DMS153 treated with DMSO at 0.1 percent for 48 hours (cell line): Measurements from ENCODE around the gene FHIT.
A peak's percentile ranks its signal among the peaks of the same experiment; 100 is the strongest.

ENCODE experiments used
- DNase-seq: peaks from one replicate; lab custom pipeline; 2025; ENCODE audit not compliant: unreplicated experiment; lab: John Stamatoyannopoulos, UW

The FHIT gene

DNA sequence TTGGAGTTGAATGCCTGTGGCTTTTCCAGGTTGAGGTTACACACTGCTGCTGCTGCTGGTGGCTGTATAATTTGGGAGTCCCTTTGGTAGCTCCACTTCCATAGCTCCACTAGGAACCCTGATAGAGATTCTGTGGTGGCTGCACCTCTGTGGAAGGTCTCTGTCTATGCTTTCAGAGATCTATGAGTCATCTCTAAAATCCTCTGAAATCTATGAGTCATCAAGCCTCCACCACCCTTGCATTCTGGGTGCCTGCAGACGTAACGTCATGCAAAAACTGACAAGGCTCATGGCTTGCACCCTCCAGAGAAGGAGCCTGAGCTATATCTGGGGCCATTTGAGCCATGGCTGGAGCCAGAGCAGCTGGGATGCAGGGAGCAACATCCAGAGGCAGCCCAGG lies 1164.4 kb downstream of the FHIT start:
- no peak for DNase-seq

DNA sequence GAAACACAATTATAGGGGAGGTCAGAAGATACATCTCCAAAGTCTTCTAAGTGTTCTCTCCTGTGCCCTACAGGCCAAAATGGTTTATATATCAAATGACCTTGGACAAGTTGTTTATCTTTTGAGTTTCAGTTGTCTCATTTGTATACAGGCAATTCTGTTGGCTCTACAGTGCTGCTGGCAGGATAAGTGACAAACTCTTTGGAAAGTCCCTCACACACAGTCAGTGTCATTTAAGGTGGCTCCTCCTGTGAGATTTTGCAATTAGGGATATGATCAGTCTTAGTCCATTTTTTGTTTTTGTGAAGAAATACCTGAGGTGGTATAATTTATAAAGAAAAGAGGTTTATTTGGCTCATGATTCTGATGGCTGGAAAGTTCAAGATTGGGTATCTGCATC lies 1165.6 kb downstream of the FHIT start:
- no peak for DNase-seq

DNA sequence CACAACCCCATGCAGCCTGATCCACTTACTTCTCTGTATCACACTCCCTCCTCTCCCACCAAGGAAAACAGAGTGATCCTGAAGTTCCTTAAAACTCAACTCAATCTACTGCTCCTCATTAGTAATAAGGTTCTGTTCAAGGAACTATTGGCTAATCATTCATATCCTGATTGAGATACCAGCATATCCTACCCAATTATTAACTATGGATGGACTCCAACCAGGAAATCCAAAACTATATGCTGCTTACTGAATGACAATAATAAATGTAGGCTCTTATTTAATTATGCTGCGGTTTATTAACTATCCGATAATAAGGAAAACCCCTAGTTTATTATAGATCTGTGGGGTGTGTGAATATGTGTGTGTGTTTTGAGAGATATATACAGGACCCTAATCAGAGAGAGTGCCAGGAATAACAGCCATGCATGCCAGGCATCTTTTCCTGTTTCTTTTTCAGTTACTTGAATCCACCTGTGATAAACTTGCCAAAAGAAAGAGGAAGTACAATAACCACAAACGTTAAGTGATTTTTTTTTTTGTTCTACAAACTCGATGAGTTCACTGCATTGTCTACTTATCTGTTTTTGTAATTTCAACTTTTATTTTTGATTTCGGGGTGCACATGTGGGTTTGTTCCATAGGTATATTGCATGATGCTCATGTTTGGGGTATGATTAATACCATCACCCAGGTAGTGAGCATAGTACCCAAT lies 1169.7 kb downstream of the FHIT start:
- DNase-seq = no peak

DNA sequence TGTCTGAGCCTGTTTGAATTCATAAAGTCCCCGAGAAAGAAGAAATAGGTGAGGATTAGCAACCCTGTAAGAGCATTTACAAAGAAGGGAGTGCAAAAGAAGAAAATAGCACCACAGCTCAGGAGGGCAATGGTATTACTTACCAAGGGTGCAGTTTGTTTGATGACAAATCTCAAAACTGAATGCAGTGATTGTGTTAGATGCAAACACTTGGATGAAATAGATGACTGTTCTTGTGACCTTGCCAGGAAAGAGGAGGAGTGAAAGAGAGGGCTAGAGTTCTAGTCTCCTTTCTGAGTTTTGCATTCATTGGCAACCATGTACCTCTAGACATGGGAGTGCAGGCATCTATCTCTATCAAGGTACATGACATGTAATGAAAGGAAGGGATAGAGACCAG lies 1170.6 kb downstream of the FHIT start:
- DNase-seq = no peak

DNA sequence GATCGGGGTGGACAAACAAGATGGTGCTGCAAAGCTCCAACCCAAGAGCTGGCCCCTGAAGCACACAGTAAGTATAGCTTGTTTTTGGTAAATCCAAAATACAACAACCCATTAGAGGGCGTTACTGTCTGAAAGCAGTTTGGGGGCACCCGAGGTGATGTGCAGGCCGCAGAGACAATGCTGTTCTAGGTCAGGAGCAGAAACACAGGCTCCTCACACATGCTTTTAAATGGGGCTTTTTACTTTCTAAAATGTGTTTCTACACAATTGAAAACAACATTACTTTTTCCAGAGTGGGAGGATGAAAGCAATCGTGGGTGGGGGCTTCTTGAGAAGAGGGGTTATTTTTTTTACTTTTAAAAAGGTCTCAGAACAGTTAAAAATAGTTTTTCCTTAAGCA lies 1172.2 kb downstream of the FHIT start:
- no peak for DNase-seq

DNA sequence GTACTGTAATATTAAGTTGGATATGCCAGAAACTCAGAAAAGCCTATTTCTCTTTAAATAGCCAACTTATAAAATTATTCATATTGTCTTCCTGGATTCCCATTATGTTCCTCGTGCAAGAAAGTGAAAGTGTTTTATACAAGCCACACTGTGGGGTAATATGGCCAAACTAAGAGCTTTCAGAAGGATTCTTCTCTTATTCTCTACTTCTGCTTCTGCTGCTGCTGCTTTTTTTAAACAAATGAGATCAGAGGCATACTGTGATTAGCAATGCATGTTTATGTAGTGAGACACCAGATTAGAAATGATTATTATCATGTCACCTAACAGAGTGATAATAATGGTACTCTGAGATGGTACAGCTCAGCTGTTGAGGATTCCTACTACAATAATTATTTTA lies 1174.9 kb downstream of the FHIT start:
- DNase-seq = no peak

DNA sequence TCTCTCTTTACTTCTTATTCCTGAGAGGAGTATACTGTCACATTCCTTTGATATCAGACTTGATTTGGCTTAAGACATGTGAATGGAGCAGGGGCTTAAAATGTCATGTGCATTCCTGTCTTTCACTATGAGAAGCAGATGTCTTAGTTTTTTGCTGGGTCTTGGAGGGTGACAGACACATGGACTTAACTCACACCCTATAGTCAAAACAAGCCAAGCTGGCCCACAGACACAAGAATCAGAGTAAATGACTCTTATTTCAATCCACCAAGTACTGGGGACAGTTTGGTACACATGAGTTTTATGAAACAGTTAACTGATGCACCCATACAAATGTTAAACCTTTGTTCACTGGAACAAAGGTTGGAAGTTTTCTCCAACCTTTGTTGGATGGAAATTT lies 1177.3 kb downstream of the FHIT start:
- no peak for DNase-seq

DNA sequence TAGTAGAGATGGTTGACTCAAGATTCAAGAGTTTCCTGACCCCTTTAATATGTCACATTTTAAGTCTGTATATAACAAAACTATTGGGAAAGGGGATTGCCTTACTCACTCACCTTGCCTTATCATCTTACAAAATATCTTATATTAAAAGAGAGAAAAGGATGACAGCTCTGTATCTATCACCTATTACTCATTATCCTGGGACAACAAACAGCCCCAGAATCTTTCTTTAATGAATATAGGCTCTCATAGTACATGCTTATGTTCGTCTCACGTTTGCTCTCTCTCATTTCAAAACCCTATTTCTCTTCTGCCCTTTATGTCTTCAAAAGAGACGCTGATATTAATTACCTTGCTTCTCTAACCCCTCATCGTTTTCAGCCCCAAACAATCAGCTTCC lies 1178.0 kb downstream of the FHIT start:
- no peak for DNase-seq

DNA sequence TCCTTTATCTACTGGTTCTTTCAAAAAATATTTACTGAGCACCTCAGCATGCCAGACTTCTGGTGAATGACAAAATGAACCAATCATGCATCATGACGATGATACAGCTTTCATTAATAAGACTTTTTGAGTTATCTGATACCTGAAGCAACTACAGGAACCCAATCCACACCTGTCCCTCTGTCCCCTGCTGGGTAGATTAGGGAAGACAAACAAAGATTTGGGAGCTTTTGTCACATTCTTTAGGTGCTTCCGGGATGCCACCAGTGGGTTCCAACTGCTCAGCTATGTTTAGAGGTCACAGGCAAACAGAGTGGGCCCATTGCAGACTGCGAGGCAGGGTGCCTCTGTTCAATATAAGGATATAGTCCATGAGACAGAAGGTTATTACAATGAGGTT lies 1180.9 kb downstream of the FHIT start:
- no peak for DNase-seq

DNA sequence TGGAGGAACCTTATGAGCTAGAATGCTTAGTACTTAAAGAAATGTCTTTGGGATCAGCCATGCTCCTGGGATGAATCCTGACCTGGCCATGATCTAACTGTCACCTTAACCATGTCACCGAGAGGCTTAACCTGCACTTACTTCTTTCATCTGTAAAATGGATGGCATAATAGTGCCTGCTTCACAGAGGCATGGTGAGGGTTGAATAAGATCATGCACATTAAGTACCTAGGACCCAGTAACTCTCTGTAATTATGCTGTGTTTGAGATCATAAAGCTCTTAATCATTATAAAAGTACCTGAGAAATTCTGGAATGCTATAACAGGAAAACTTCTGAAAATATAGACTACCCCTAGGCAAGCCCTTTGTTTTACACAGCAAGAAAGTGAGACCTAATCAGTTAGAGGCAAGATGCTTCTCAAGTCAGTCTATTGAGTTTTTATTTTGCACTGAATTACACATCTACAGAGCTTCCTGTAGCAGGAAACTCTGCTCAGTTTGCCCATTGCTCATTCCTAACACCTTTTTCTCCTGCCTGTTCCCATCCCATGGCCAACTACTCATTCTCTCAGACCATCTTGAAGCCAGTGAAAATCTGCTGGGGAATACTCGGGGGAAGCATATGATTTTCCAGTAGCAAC lies 1185.9 kb downstream of the FHIT start:
- DNase-seq = no peak

DNA sequence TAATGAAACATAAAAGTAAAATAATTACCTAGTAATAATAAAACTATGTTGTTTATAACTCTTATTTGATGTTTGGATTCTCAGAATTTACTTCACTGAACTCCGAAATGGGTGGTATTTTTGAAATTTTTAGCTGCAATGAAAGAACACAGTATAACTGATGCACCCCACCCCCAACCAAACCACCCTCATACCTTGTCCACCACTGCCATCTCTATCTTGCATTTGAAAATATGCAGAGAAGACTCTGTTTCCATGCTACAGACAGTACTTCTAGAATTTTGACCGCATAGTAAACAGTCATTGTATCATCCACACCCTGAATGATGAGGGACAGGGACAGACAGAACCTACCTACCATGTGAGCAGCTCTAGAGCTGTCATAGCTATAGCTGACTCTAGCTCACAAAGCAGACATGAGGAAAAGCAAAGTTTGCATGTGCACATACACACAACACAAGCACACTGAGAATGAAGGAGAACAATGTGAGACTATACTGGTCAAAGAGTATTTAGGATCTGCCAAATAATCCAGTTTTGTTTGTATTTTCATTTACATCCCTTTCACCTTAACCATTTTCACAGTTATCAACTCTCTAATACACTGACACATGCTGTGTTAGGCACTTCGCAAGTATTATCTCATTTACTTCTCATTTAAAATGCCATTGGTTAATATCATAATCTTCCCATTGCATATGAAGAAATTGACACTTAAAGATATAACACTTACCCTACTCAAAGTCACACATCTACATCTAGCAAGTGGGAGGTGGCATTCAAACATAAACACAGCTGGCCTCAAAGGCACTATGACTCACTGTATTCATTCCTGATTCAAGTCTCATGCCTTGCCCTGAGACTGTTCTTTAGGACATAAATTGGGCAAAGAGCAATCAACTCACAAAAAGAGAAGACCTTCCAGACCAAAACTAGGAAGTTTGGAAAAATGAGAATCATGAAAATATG lies 1186.8 kb downstream of the FHIT start:
- DNase-seq = no peak

DNA sequence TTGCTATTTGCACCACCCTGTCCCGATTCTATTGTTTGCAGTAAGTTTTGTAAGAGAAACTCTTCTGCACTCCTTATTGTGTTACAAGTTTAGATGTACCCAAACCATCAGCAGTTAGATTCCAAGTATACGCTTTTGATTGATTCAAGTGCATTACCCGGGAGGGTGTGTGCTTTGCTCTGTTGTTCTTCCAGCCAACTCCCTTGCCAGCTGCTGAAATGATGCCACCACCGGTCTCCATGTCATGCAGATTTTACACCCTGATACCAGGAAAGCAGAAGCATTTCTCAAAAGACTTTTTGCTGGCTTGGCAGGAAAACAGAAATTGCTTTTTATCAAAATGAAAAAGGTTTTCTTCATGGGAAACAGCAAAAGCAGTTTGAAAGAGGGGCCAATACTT lies 1194.8 kb downstream of the FHIT start:
- DNase-seq = no peak

DNA sequence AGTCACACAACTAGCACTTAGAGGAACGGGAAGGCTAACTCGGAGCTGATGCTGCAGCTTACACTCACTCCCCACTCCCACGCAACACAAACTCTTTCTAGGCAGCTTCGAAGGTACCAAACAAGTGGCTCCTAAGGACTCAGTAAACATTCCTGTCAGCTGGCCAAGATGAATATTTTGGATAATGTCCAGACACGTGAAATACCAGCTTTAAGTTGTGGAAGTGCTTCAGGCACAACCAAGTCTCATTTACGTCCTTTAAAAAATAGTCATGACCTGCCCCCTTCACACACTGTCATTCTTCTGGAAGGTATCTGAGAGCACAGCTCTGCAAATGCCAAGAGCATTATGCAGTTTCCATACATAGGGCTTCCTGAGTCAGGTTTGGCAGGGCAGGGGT lies 1195.5 kb downstream of the FHIT start:
- no peak for DNase-seq

DNA sequence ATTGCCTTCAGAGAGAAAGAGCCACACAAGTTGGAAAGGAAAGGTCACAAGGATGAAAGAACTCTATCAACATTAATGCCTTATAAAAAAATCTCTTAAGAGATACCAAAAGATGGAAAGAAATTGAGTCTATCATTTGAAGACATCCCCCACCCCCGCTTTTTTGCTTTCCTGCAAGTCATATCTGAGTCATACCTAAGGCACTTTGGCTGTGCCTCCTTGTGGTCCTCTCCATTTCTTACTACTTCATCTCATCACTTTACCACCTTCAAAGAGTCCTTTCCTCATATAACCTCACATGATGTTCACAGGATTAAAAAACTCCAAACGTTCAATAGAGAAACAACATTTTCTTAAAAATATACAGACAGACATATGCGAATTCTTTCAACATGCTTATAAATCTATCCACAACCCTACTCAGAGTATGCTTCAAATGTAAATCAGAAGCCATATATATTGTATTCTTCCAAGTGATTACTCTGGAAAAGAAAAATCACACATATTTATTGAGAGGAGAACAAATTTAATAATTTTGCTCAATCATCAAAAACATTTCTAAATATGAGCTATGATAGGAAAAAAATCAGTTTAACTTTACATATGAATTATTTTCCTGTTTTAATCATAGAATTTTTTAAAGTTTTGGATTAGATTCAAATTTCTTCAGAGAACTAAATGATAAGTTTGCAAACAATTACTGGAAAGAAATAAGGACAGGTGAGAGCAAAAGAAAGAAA lies 1197.6 kb downstream of the FHIT start:
- DNase-seq = no peak

DNA sequence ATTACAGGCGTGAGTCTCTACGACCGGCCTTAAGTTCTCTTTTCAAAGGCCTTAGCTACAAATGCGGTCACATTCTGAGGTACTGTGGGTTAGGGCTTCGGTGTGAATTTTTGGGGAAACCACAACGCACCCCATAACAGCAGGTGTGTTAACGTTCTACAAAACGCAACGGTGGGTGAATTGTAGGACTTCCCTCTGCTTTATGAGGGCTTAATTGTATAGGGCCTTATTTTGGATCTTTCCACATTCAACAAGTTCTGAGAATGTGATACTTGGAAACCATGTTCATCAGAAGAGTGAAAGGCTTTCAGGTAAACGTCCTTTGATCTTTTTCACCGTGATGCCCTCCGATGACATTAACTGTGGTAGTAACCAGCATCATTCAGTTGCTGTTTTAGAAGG lies 1202.8 kb downstream of the FHIT start:
- DNase-seq = no peak

DNA sequence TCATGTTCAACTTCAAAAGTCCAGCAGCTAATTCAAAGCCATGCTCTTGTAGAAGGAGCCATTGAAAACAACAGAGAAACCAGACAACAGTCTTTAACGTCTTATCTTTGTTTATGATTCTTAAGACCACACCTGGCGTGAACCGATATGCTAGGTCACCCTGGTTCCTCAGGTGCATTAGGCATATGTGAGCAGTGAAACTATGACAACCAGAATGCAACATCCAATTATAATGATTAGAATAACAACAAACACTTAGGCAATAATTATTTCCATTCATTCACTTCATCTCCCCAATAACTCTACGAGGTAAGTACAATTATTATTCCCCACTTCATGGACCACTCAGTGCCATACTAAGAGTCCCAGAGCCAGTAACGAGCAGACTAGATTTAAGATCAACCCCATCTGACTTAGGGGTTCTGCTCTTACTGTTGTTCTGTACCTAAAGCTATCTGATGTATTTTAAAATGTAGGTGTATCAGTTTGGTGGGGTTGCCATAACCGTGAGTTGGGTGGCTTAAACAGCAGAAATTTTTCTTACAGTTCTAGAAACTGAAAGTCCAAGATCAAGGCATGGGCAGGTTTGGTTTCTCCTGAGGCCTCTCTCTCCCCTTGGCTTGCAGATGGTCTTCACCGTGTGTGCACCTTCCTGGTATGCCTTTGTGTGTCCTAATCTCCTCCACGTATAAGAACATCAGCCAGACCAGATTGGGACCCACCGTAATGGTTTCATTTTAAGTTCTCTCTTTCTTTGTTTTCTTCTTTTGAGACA lies 1203.6 kb downstream of the FHIT start:
- no peak for DNase-seq

DNA sequence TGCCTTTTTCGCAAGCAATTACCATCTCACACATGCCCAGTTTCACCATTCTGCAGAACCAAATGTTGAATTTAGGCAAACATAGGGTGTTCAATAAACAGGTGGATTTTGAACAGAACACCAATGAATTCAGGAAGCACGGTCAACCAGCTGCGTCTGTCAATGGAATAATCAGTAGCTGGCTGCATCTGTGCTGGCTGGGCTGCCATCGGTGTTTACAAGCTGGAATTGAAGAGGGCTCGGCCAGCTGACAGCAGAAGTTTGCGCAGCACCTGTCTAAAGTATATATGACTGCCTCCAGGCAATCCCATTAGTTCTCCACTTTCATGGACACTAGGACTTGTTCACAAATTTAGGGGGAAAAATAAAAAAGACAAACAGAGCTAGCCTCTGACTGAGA lies 1205.0 kb downstream of the FHIT start:
- DNase-seq = peak; percentile 2

DNA sequence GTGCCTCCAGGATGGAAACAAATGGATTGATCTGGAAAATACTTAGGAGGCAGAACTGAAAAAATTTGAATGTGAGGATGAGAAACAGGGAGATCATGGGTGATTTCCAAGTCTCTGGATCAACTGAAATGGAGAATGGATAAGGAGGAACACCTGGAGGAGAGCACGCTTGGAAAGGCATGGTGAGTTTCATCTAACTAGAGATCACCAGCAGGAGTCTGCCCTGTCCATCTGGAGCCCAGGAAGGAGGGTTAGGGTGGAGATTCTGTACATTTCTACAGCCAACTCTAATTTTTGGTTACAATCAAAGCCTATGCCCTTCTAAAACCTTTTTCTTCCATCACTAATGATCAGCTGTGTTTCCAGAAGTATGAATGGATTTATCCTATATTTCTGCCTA lies 1205.6 kb downstream of the FHIT start:
- no peak for DNase-seq

DNA sequence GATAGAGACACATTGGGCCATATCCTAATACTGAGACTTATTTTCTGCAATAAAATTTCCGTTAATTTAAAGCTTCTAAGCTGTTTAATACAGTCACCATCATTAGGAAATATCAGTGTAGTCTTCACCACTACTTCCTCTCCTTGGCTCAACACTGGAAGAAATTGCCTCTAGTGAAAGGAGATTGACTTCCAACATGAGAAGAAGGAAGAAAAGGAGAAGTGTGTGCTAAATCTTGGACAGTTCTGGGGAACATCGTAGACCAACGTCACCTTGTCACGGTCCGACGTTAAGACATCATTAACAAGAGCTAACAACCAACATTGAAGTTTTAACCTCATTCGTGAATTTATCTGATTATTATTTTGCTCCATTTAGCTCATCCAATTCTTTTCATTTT lies 1214.4 kb downstream of the FHIT start:
- no peak for DNase-seq

DNA sequence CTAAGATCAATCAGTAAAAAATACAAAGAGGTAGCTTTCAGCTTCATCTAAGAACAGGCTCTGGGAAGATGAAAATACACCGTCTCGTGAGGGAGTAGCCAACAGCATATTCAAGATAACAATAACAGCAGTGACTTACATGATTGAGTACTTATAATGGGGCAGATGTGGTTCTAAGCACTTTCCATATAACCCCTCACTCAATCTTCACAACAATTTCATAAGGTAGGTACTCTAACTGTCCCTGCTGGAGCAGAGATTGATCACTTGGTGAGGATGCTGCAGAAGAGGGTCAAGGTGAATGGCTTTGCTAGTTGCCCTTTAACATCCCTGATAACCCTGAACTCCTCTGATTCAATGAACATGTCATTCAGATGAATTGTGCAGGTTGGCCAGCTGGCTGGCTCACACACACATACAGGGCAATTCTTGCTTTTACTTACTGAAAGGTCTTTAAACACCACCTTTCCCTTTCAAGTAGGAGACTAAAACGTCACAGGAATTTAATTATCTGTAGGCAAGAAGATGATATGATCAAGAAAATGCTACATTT lies 1217.3 kb downstream of the FHIT start:
- DNase-seq = no peak
